ENCODE results near the gene RFFL.
A peak's percentile ranks its signal among the peaks of the same experiment; 100 is the strongest.
"Not testable (repeated sequence)": the region's sequence is repeated elsewhere in the genome, so short reads cannot be mapped to it uniquely, and the experiment has no call there.

Gene RFFL

GRCh38 chr17:35063514-35064223 is at the start of gene RFFL:
Gene RFFL (minus strand): TSS chr17:35063707. CDS start chr17:35026553, 37,154 bp downstream.
- peak; percentile 78 for DNase-seq

GRCh38 chr17:35110791-35111190 is 47.3 kb upstream of the RFFL start:
- DNase-seq, result not testable (repeated sequence)

GRCh38 chr17:35104844-35105450 is 41.4 kb upstream of the RFFL start:
- no peak for DNase-seq

GRCh38 chr17:35103271-35103670 is 39.8 kb upstream of the RFFL start:
- no peak for DNase-seq

- DNase-seq, result no peak
These were observed 38.2 kb upstream of the RFFL start for GRCh38 chr17:35101725-35102124.

GRCh38 chr17:35101036-35101435 is 37.5 kb upstream of the RFFL start:
- DNase-seq, result no peak

- DNase-seq, result no peak
These were observed 36.4 kb upstream of the RFFL start for GRCh38 chr17:35099908-35100307.

GRCh38 chr17:35097776-35098175 is 34.3 kb upstream of the RFFL start:
- DNase-seq, result no peak

GRCh38 chr17:35095741-35096140 is 32.2 kb upstream of the RFFL start:
- DNase-seq, result no peak

GRCh38 chr17:35094902-35095301 is 31.4 kb upstream of the RFFL start:
- DNase-seq, result no peak

- not testable (repeated sequence) for DNase-seq
These were observed 27.2 kb upstream of the RFFL start for GRCh38 chr17:35090707-35091106.

GRCh38 chr17:35089586-35090296 is 26.2 kb upstream of the RFFL start:
- peak; percentile 47 for DNase-seq

GRCh38 chr17:35088881-35089585 is 25.5 kb upstream of the RFFL start:
- peak; percentile 88 for DNase-seq

- peak; percentile 10 for DNase-seq
These were observed 24.9 kb upstream of the RFFL start for GRCh38 chr17:35088356-35088880.

GRCh38 chr17:35087731-35088355 is 24.3 kb upstream of the RFFL start:
- DNase-seq, result peak; percentile 20

GRCh38 chr17:35086931-35087573 is 23.5 kb upstream of the RFFL start:
- no peak for DNase-seq

GRCh38 chr17:35086164-35086563 is 22.7 kb upstream of the RFFL start:
- no peak for DNase-seq

- no peak for DNase-seq
These were observed 21.5 kb upstream of the RFFL start for GRCh38 chr17:35084987-35085386.

- DNase-seq, result no peak
These were observed 19.6 kb upstream of the RFFL start for GRCh38 chr17:35083071-35083470.

- DNase-seq, result no peak
These were observed 18.7 kb upstream of the RFFL start for GRCh38 chr17:35082073-35082657.

- DNase-seq, result no peak
These were observed 18.1 kb upstream of the RFFL start for GRCh38 chr17:35081638-35082037.

GRCh38 chr17:35080536-35080935 is 17.0 kb upstream of the RFFL start:
- DNase-seq, result no peak

Measured in activated CD4-positive, alpha-beta T cell treated with anti-CD3 and anti-CD28 coated beads, Interleukin-2, amount 50 U/mL, for 1 hour (primary cell).